SJSA1 (cell line): ENCODE data around the gene CAPN9. TPM values are rescaled to one million over a fixed set of nuclear protein-coding genes. Genes with fewer than 3 reads are reported as not detected.
"Not testable (repeated sequence)": the region's sequence is repeated elsewhere in the genome, so short reads cannot be mapped to it uniquely, and the experiment has no call there.

ENCODE experiments used
- DNase-seq, 2 experiments: peaks; one replicate each; pipeline ENCODE4 v3.0.0-alpha.2; 2015 to 2020; ENCODE audit warnings: low spot score in 2 of 2, low read depth in 1 of 2
- H3K27ac ChIP-seq: fragments of 250-450 bp; sonication (Bioruptor Pico); 2 replicates; pipeline ENCODE4 v1.5.1; 2020; ENCODE audit warnings: mild to moderate bottlenecking, moderate library complexity
- H3K27me3 ChIP-seq: fragments of 250-450 bp; sonication (Bioruptor Pico); replicated peaks from 2 replicates; pipeline ENCODE4 v1.5.1; 2020; ENCODE audit warnings: mild to moderate bottlenecking, moderate library complexity
- H3K36me3 ChIP-seq: fragments of 250-450 bp; sonication (Bioruptor Pico); 2 replicates; pipeline ENCODE4 v1.5.1; 2020; ENCODE audit warnings: mild to moderate bottlenecking
- H3K4me1 ChIP-seq: fragments of 250-450 bp; sonication (Bioruptor Pico); replicated peaks from 2 replicates; pipeline ENCODE4 v1.6.1; 2021; ENCODE audit warnings: mild to moderate bottlenecking
- H3K4me3 ChIP-seq: fragments of 250-450 bp; sonication (Bioruptor Pico); 2 replicates; pipeline ENCODE4 v1.5.1; 2020; ENCODE audit warnings: mild to moderate bottlenecking
- H3K9me3 ChIP-seq: fragments of 250-450 bp; sonication (Bioruptor Pico); replicated peaks from 2 replicates; pipeline ENCODE4 v1.5.1; 2020; ENCODE audit warnings: mild to moderate bottlenecking
- total RNA-seq: library from RNA; depleted of rRNA; stranded (reverse); fragments of >200 nt; shearing (Covaris generic); gene quantifications from 2 replicates; pipeline ENCODE4 v1.2.3, GENCODE V29; 2014

CAPN9 gene
- total RNA-seq, 1 experiment from 2014 or later, result not detected

GRCh38 chr1:230828421-230828820, 81.2 kb downstream of the CAPN9 start:
- H3K4me3 ChIP-seq, result no peak overlapping the region
- no peaks in the 10 kb centered on the region for H3K27me3 ChIP-seq
- peaks cover 17% of the 10 kb centered on the region for H3K4me1 ChIP-seq
- no peak overlapping the region for H3K27ac ChIP-seq
- no peaks in the 10 kb centered on the region for H3K9me3 ChIP-seq
- no peak for DNase-seq
- H3K36me3 ChIP-seq, result no peaks in the 10 kb centered on the region

DNA sequence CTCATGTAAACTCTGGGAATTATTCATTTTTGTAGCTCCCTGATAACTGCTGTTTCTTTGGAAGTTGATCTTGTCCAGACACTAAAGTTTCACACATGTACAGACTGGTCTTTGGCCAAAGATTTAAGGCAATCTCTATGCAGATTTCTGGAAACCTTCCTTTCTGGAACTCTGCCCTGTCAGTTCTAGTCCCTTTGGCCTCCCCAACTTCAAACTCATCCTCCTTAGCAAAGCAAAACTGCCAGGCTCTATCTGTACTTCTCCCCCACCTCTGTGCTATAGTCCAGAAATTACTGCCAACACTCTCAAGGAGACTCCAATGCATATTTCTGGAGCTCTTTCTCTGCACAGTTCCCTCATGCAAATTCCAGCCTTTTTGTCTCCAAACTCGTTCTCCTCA, 84.6 kb downstream of the CAPN9 start:
- H3K27me3 ChIP-seq, result no peaks in the 10 kb centered on the region
- no peaks in the 10 kb centered on the region for H3K36me3 ChIP-seq
- H3K4me3 ChIP-seq, result no peak overlapping the region
- no peaks in the 10 kb centered on the region for H3K9me3 ChIP-seq
- H3K4me1 ChIP-seq, result no peaks in the 10 kb centered on the region
- DNase-seq, result no peak
- H3K27ac ChIP-seq, result no peak overlapping the region

DNA sequence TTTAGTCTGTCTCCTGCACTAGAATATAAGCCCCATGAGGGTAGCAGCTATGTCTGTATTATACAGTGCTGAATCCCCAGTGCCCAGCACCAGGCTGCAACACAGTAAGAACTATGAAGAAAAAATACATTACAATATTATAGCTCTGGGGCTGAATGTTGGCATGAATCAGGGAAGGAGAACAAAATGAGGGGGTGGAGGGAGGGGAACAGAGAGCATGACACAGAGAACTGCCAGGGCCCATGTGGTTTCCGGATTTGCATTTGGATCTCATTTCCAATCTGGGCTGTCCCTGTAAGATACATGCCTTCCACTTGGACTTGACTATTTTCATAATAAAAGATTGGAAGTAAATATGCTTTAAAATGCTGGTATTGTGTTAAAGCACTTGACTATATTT, 85.3 kb downstream of the CAPN9 start:
- Histone ChIP-seq H3K9me3 (no peaks in the 10 kb centered on the region), H3K4me3 (no peak overlapping the region), H3K27ac (no peak overlapping the region), H3K36me3 (peaks cover 6% of the 10 kb centered on the region), H3K27me3 (no peaks in the 10 kb centered on the region), H3K4me1 (no peaks in the 10 kb centered on the region)
- DNase-seq, result no peak

GRCh38 chr1:230833511-230833910, 86.3 kb downstream of the CAPN9 start:
- Histone ChIP-seq H3K27me3 (no peaks in the 10 kb centered on the region), H3K4me1 (no peaks in the 10 kb centered on the region), H3K36me3 (peaks cover 14% of the 10 kb centered on the region), H3K9me3 (no peaks in the 10 kb centered on the region), H3K4me3 (no peak overlapping the region), H3K27ac (no peak overlapping the region)
- no peak for DNase-seq

DNA sequence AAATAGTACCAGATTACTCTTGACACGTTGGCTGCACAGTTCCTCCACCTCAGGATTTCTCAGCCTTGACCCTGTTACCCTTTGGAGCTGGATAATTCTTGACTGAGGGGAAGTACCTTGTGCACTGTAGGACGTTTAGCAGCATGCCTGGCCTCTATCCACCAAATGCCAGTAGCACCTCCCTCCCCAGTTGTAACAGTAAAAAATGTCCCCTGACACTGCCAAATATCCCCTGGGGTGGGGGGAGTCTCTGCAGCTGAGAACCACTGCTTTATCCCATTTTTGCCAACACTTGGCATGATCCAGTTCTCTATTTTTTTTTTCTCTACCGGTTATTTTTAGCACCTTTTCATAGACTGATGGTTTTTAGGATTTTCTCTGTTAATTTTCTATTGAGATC, 87.1 kb downstream of the CAPN9 start:
- Histone ChIP-seq H3K4me3 (no peak overlapping the region), H3K9me3 (no peaks in the 10 kb centered on the region), H3K36me3 (peaks cover 22% of the 10 kb centered on the region), H3K27me3 (no peaks in the 10 kb centered on the region), H3K27ac (no peak overlapping the region), H3K4me1 (no peaks in the 10 kb centered on the region)
- DNase-seq, result no peak

- H3K9me3 ChIP-seq, result no peaks in the 10 kb centered on the region
- H3K27ac ChIP-seq, result no peak overlapping the region
- H3K27me3 ChIP-seq, result no peaks in the 10 kb centered on the region
- H3K36me3 ChIP-seq, result peaks cover 40% of the 10 kb centered on the region
- no peak for DNase-seq
- no peaks in the 10 kb centered on the region for H3K4me1 ChIP-seq
- H3K4me3 ChIP-seq, result no peak overlapping the region
Measured at GRCh38 chr1:230836347-230836746, 89.2 kb downstream of the CAPN9 start.

DNA sequence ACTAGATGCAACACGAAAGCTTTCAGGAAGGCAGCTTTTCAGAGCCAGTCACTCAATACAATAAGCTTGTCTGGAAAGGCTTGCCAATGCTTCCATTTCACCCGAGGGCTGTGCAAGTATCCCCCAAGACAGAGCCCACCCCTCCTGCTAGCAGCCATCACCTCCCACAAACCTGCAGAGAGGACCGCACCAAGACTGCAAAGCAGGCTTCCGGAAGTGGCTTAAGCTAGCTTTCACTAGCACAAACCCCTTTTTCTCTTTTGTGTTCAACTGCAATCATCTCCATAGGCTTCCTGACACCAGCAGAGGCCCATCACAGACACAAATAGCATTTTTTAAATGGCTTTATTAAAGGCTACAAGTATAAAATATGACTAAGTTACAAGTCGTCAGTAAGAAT, 89.6 kb downstream of the CAPN9 start:
- H3K27ac ChIP-seq, result no peak overlapping the region
- DNase-seq, result peak in 1 of 2 experiments; percentile 8
- no peaks in the 10 kb centered on the region for H3K9me3 ChIP-seq
- H3K27me3 ChIP-seq, result no peaks in the 10 kb centered on the region
- peaks cover 44% of the 10 kb centered on the region for H3K36me3 ChIP-seq
- no peaks in the 10 kb centered on the region for H3K4me1 ChIP-seq
- H3K4me3 ChIP-seq, result no peak overlapping the region

- H3K4me1 ChIP-seq, result no peaks in the 10 kb centered on the region
- H3K9me3 ChIP-seq, result no peaks in the 10 kb centered on the region
- H3K4me3 ChIP-seq, result no peak overlapping the region
- DNase-seq, result no peak
- H3K27me3 ChIP-seq, result no peaks in the 10 kb centered on the region
- H3K36me3 ChIP-seq, result peaks cover 67% of the 10 kb centered on the region
- H3K27ac ChIP-seq, result no peak overlapping the region
Measured at GRCh38 chr1:230839173-230839572, 92.0 kb downstream of the CAPN9 start.

DNA sequence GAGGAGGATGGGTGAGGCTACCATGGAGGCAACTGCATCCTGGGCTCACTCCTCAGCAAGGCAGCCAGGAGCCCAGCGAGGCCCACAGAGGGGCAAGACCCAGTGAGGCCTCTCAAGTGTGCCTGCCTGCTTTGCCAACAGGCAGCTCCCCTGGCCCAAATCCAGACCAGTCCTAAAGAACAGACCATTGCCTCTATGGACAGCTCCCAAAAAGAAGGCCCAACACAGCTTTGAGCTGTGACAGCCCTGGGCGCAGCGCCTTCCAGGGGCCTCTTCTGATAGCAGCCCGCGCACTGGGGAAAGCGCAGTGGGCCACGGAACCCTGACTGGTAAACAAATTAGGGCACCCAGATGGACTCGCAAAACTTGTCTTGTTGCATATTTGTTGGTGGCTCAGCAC, 95.6 kb downstream of the CAPN9 start:
- H3K27me3 ChIP-seq, result no peaks in the 10 kb centered on the region
- no peak for DNase-seq
- no peak overlapping the region for H3K27ac ChIP-seq
- no peak overlapping the region for H3K4me3 ChIP-seq
- no peaks in the 10 kb centered on the region for H3K9me3 ChIP-seq
- H3K4me1 ChIP-seq, result peaks cover 16% of the 10 kb centered on the region
- peaks cover 77% of the 10 kb centered on the region for H3K36me3 ChIP-seq

DNA sequence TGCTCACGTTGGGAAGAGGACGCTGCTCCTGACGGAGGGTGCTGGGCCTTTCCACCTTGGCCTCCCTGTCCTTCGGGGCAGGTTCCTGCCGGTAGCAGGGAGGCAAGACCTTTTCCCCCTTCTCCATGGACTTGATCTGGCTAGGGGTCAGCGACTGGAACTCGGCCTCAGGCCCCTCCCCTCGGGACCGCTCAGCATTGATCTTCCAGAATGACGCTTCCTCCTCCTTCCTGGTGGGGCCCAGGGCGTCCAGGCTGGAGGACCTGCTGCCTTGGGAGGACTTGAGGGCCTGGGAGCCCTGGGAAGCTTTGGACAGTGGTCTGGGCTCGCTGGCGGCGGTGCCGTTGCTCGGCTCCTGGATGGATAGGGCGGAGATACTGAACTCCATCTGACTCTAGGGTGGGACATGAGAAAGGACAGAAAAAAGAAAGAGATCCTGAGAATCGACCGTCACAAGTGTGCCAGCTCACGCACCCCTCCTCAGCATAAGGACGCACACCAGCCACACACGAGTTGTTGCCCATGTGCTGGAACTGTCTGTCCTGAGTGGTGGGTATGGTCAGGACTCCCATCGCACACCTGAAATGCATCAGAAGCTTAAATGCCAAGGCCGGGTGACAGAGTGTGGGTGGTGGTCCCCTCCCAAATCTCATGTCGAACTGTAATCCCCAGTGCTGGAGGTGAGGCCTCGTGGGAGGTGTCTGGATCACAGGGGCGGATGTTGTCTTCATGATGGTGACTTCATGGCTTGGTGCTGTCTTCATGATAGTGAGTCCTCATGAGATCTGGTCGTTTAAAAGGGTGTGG, 96.5 kb downstream of the CAPN9 start:
- Histone ChIP-seq H3K4me1 (peaks cover 25% of the 10 kb centered on the region), H3K4me3 (no peak overlapping the region), H3K9me3 (no peaks in the 10 kb centered on the region), H3K27me3 (no peaks in the 10 kb centered on the region), H3K36me3 (peaks cover 79% of the 10 kb centered on the region), H3K27ac (no peak overlapping the region)
- DNase-seq, result no peak

- Histone ChIP-seq H3K36me3 (peaks cover 74% of the 10 kb centered on the region), H3K4me3 (no peak overlapping the region), H3K27me3 (no peaks in the 10 kb centered on the region), H3K27ac (no peak overlapping the region), H3K4me1 (peaks cover 33% of the 10 kb centered on the region), H3K9me3 (no peaks in the 10 kb centered on the region)
- DNase-seq, result no peak
Measured at GRCh38 chr1:230844561-230844960, 97.4 kb downstream of the CAPN9 start.

- H3K27me3 ChIP-seq, H3K9me3 ChIP-seq, H3K4me3 ChIP-seq: not testable (repeated sequence)
- Histone ChIP-seq H3K27ac (peak overlapping the region; percentile 56), H3K36me3 (peaks cover 69% of the 10 kb centered on the region), H3K4me1 (peaks cover 39% of the 10 kb centered on the region)
- peak; percentile 27 to 70 for DNase-seq
Measured at GRCh38 chr1:230845184-230845583, 98.0 kb downstream of the CAPN9 start.

DNA sequence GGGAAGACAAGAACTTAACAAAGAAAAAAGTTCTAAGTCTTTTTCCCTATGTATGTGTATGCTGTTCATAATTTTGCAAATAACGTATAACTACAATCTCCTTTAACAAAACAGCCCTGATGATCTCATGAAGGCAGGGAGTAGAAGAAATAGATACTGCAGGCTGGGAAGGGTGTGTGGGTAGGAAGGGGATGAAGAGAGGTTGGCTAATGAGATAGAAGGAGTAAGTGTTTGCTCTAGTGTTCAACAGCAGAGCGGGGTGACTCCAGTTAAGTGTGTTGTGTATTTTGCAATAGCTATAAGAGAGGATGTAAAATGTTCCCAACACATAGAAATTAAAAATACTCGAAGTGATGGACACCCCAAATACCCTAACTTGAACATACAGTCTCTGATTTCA, 101.0 kb downstream of the CAPN9 start:
- no peaks in the 10 kb centered on the region for H3K9me3 ChIP-seq
- H3K36me3 ChIP-seq, result peaks cover 64% of the 10 kb centered on the region
- DNase-seq, result no peak
- H3K27me3 ChIP-seq, result no peaks in the 10 kb centered on the region
- no peak overlapping the region for H3K4me3 ChIP-seq
- H3K27ac ChIP-seq, result peak overlapping the region; percentile 92
- peaks cover 63% of the 10 kb centered on the region for H3K4me1 ChIP-seq

- peaks cover 64% of the 10 kb centered on the region for H3K36me3 ChIP-seq
- no peaks in the 10 kb centered on the region for H3K27me3 ChIP-seq
- peak overlapping the region; percentile 92 for H3K27ac ChIP-seq
- peak; percentile 89 to 96 for DNase-seq
- no peak overlapping the region for H3K4me3 ChIP-seq
- peaks cover 63% of the 10 kb centered on the region for H3K4me1 ChIP-seq
- H3K9me3 ChIP-seq, result no peaks in the 10 kb centered on the region
Measured at GRCh38 chr1:230849451-230850224, 102.5 kb downstream of the CAPN9 start.
